HUES64 (cell line): ENCODE measurements around the gene KRTAP1-4.

Experiments used
- H3K27ac ChIP-seq: 2 replicates; pipeline ENCODE4 v1.7.0; 2013; ENCODE audit warnings: low read depth, low read length, inconsistent platforms
- H3K27me3 ChIP-seq: 2 replicates; pipeline ENCODE4 v1.6.1; 2013; ENCODE audit warnings: mild to moderate bottlenecking, low read length; ENCODE audit not compliant: insufficient read depth
- H3K36me3 ChIP-seq: 2 replicates; pipeline ENCODE4 v1.6.1; 2013; ENCODE audit warnings: mild to moderate bottlenecking, low read length; ENCODE audit not compliant: insufficient read depth
- H3K4me1 ChIP-seq: 2 replicates; pipeline ENCODE4 v1.6.1; 2013; ENCODE audit warnings: mild to moderate bottlenecking, low read length, moderate library complexity; ENCODE audit not compliant: insufficient read depth
- H3K4me3 ChIP-seq: 2 replicates; pipeline ENCODE4 v1.5.1; 2013; ENCODE audit warnings: mild to moderate bottlenecking, low read length, moderate library complexity
- H3K9ac ChIP-seq: 2 replicates; pipeline ENCODE4 v1.6.1; 2013; ENCODE audit warnings: mild to moderate bottlenecking, low read depth, low read length
- H3K9me3 ChIP-seq: 2 replicates; pipeline ENCODE4 v1.6.1; 2013; ENCODE audit warnings: low read depth, low read length; ENCODE audit not compliant: insufficient read depth
- WGBS: fragments of 150-250, 120-280 bp; methylation state at CpG from one replicate; pipeline ENCODE4 v1.1.7; 2013; ENCODE audit warnings: missing lambda C conversion rate; 5-methylcytosine and 5-hydroxymethylcytosine counted together

Gene KRTAP1-4

DNA sequence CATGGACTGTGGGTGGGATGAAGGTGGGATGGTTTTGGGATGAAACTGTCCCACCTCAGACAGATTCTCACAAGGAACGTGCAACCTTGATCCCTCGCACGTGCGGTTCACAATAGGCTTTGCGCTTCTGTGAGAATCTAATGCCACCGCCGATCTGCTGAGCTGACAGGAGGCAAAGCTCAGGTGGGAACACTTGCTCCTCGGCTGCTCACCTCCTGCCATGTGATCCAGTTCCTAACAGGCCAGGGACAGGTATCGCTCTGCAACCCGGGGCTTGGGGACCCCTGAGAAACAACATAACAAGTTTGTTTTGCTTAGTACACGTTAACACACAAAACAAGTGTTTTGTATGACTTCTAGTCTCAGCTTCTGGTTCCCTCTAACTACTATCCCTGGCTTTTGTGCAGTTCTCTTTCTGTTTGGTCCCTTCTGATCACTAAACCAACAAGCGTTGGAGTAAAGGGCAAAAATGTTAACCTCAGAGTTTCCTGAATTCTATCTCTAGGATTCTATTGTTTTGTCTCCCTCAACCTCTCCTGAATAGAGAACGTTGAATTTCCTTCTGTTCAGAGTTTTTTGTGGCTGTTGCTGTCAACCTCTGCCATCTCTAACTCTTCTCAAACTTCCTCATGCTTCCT is 13.3 kb downstream of the KRTAP1-4 start:
- no peak overlapping the region for H3K27ac ChIP-seq
- H3K9ac ChIP-seq, result no peak overlapping the region
- H3K9me3 ChIP-seq, result no peaks in the 10 kb centered on the region
- WGBS, result 94% methylated on average over 13 of the region's 13 CpGs
- H3K36me3 ChIP-seq, result no peaks in the 10 kb centered on the region
- H3K4me1 ChIP-seq, result no peaks in the 10 kb centered on the region
- H3K27me3 ChIP-seq, result no peaks in the 10 kb centered on the region
- no peak overlapping the region for H3K4me3 ChIP-seq

DNA sequence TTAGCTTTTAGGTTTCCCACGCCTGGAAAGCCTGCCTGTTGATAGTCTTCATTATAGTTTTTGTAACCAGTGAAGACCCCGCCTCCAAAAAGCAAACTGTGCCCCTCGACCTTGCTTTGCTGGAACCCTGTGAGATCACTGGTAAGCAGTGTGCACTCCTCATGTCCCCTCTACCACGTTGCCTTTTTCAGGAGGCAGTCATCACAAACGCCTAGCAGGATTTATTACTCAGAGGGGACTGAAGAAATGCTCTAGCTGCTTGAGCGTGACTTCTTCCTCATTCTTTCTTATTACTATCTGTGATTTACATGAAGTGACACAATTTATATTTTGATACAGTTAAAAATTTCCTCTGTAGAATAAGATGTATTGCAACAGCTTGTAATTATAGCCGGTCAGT is 14.5 kb downstream of the KRTAP1-4 start:
- H3K4me3 ChIP-seq, result no peak overlapping the region
- no peak overlapping the region for H3K27ac ChIP-seq
- H3K9ac ChIP-seq, result no peak overlapping the region
- no peaks in the 10 kb centered on the region for H3K27me3 ChIP-seq
- no peaks in the 10 kb centered on the region for H3K4me1 ChIP-seq
- 82% methylated on average over 7 of the region's 7 CpGs for WGBS
- no peaks in the 10 kb centered on the region for H3K36me3 ChIP-seq
- no peaks in the 10 kb centered on the region for H3K9me3 ChIP-seq

DNA sequence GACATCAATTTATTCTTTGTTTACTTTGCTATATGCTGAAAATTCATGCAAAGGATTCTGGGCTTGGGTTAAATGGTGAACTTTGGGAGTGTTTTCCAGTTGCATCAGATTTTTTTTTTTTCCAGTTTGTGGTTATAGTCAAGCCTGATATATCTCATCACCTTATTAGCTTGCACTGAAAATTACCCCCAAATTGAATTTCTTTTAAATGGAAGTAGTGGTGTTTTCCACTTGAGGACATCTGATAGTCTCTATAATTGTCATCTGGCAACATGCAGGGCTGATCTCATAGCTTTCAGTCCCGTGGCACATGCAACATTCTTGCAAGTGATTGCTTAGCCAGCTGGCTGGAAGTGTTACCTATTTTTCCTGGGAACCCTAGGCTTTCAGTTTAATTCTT is 16.4 kb downstream of the KRTAP1-4 start:
- Histone ChIP-seq H3K4me3 (no peak overlapping the region), H3K36me3 (no peaks in the 10 kb centered on the region), H3K9ac (no peak overlapping the region), H3K27ac (no peak overlapping the region), H3K9me3 (no peaks in the 10 kb centered on the region), H3K4me1 (peaks cover 14% of the 10 kb centered on the region), H3K27me3 (no peaks in the 10 kb centered on the region)
- WGBS, result 72% methylated on average over 1 of the region's 1 CpG

DNA sequence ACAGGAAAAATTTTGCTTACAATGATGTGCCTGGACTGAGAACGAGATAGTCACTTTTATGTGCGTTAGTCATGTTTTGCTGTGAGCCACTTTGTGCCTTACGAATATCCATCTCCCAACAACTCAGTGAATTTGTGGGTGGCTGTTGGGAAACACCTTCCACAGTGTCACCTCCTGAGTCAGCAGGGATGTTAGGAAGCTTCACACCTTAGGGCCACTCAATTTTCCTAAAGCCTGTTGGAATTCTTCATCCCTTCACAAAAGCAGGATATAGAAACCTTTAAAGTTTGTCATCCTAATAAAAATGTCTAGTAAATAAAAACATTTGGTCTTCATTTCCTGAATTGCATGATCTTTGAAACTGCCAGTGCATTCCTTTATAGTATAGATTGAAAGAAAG is 16.8 kb downstream of the KRTAP1-4 start:
- H3K9me3 ChIP-seq, result no peaks in the 10 kb centered on the region
- no peak overlapping the region for H3K9ac ChIP-seq
- peaks cover 17% of the 10 kb centered on the region for H3K4me1 ChIP-seq
- 96% methylated on average over 3 of the region's 3 CpGs for WGBS
- H3K27ac ChIP-seq, result no peak overlapping the region
- H3K27me3 ChIP-seq, result no peaks in the 10 kb centered on the region
- H3K4me3 ChIP-seq, result no peak overlapping the region
- H3K36me3 ChIP-seq, result no peaks in the 10 kb centered on the region

DNA sequence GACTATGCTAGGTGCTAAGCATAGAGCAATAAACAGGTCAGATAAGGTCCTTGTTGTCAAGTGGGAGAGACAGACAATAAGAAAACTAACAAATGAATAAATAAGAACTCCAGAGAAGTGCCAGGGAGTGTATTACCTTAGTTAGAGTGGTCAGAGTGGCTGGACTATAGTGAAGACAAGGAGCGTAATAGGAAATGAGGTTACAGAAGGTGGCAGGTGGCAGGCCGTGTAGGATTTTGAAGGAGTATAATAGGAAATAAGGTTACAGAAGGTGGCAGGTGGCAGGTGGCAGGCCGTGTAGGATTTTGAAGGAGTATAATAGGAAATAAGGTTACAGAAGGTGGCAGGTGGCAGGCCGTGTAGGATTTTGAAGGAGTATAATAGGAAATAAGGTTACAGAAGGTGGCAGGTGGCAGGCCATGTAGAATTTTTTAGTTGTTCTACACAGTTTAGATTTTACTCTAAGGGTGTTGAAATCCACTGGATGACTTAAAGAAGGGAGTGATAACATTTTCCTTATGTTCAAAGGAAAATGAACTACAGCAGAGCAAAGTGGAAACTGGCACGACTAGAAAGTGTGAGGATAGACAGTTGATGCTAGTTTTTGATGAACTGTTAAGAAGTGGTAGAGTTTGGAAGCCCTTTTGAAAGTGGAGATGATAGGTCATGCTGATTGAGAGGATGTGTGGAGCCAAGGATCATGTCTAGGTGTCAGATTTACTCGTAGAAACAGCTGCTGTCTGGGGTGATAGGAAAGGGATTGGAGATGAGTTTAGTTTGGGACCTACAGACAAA is 17.5 kb downstream of the KRTAP1-4 start:
- Histone ChIP-seq H3K9ac (no peak overlapping the region), H3K4me1 (peaks cover 17% of the 10 kb centered on the region), H3K9me3 (no peaks in the 10 kb centered on the region), H3K27ac (no peak overlapping the region), H3K27me3 (no peaks in the 10 kb centered on the region), H3K36me3 (no peaks in the 10 kb centered on the region), H3K4me3 (no peak overlapping the region)
- 89% methylated on average over 6 of the region's 6 CpGs for WGBS

DNA sequence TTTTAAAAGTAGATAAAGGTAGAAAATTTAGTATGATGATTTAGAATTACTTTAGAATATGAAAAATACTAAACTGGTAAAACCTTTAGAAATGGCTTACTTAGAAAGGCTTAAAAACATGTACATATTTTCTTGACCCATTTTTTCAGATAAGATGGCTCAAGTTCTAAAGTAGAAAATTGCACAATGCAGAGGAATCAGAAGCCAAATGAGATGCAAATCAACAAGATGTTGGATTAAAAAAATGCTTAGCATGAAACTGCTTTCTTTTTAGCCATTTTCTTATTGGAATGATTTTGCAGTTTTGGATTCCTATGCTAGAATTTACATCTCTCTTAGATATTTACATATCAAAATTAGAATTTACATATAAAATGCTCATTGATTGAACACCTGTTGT is 19.6 kb downstream of the KRTAP1-4 start:
- Histone ChIP-seq H3K4me1 (peaks cover 17% of the 10 kb centered on the region), H3K9me3 (no peaks in the 10 kb centered on the region), H3K27me3 (no peaks in the 10 kb centered on the region), H3K4me3 (no peak overlapping the region), H3K9ac (no peak overlapping the region), H3K27ac (no peak overlapping the region), H3K36me3 (no peaks in the 10 kb centered on the region)

DNA sequence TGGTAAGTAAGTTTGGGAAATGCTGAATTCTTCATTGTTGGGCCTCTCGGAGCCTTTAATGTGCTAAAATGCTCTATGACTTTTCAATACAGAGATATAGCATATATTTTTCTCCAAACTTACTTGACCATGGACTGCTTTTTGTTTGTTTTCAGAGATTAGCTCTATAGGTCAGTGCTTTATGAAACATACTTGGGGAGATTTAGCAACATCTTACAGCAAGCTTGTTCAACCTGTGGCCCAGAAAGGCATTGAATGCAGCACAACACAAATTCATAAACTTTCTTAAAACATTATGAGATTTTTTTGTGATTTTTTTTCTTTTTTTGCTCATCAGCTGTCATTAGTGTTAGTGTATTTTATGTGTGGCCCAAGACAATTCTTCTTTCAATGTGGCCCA is 20.1 kb downstream of the KRTAP1-4 start:
- Histone ChIP-seq H3K4me3 (no peak overlapping the region), H3K27ac (no peak overlapping the region), H3K27me3 (no peaks in the 10 kb centered on the region), H3K4me1 (peaks cover 17% of the 10 kb centered on the region), H3K9ac (no peak overlapping the region), H3K36me3 (no peaks in the 10 kb centered on the region), H3K9me3 (no peaks in the 10 kb centered on the region)
- WGBS, result no CpG with 5 or more reads among the region's 1 CpG

DNA sequence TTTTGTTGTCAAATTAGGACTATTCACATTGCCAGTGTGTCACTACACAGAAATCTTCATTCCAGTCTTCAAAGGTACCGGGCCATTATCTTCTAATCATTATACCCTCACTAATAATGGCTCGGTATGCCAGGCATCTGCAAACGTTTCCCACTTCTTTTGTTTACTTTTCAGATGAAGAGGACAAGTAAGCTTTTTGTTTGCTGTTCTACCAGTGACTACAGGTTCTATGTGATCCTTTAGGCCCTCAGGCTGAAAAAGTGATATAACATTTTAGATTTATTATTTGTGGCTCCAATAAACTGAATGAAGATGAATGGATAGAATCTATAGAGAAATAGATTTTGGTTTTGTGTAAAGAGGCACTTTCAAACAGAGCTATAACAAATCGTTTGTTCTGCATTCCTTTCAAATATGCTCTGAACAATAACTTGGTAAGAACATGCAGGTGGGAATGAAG is 20.7 kb downstream of the KRTAP1-4 start:
- WGBS, result 59% methylated on average over 4 of the region's 4 CpGs

DNA sequence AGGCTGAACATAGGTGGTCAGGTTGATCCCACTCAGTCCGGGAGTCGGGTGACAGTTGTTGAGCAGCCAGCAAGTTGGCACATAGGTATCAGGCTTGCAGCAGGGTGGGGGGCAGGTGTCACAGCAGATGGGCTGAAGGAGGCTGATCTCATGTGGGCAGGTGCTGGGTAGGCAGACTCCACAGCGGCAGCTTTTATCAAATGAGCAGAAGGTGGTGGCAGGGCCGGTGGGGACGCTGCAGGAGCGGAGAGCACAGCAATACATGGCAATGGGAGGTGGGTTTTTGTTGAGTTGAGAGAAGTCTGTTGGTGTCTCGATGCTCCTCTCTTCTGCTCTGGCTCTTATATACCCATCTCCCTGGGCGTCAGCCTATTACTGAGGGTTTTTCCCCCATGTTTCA is 21.2 kb downstream of the KRTAP1-4 start, which contains the start of gene KRTAP3-1:
TSS of gene KRTAP3-1 (minus strand) at position 318 of the 400 bp plus-strand sequence. CDS start at position 264, 54 bp downstream.
- no peaks in the 10 kb centered on the region for H3K36me3 ChIP-seq
- peaks cover 17% of the 10 kb centered on the region for H3K4me1 ChIP-seq
- 82% methylated on average over 6 of the region's 8 CpGs for WGBS
- H3K9ac ChIP-seq, result no peak within 1 kb of the TSS
- H3K27ac ChIP-seq, result no peak within 1 kb of the TSS; the same call in 1 of the 2 replicates
- H3K9me3 ChIP-seq, result no peaks in the 10 kb centered on the region
- H3K27me3 ChIP-seq, result no peaks in the 10 kb centered on the region
- H3K4me3 ChIP-seq, result no peak within 1 kb of the TSS

More for the DNA sequence above, 20.7 kb downstream of the KRTAP1-4 start:
- Histone ChIP-seq H3K4me3 (no peak overlapping the region), H3K36me3 (no peaks in the 10 kb centered on the region), H3K9me3 (no peaks in the 10 kb centered on the region), H3K4me1 (peaks cover 17% of the 10 kb centered on the region), H3K9ac (no peak overlapping the region), H3K27ac (no peak overlapping the region), H3K27me3 (no peaks in the 10 kb centered on the region)

DNA sequence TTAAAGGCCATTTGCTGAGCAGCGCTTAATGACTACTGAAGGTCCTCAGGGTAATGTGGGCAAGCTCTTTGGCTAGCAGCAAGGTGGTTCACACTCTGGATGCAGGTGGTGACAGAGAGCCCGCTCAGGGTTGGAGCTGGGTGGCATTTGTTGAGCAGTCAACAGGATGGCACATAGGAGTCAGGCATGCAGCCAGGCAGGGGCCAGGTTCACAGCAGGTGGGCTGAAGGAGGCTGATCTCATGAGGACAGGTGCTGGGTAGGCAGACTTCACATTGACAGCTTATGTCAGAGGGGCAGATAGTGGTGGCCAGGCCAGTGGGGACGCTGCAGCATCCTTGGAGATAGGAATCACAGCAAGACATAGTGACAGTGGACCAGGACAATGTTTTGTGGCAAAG is 25.6 kb downstream of the KRTAP1-4 start:
- H3K36me3 ChIP-seq, result no peaks in the 10 kb centered on the region
- H3K4me1 ChIP-seq, result peaks cover 11% of the 10 kb centered on the region
- WGBS, result 91% methylated on average over 3 of the region's 3 CpGs
- no peak overlapping the region for H3K27ac ChIP-seq
- H3K27me3 ChIP-seq, result no peaks in the 10 kb centered on the region
- H3K4me3 ChIP-seq, result no peak overlapping the region
- H3K9ac ChIP-seq, result no peak overlapping the region
- H3K9me3 ChIP-seq, result no peaks in the 10 kb centered on the region

DNA sequence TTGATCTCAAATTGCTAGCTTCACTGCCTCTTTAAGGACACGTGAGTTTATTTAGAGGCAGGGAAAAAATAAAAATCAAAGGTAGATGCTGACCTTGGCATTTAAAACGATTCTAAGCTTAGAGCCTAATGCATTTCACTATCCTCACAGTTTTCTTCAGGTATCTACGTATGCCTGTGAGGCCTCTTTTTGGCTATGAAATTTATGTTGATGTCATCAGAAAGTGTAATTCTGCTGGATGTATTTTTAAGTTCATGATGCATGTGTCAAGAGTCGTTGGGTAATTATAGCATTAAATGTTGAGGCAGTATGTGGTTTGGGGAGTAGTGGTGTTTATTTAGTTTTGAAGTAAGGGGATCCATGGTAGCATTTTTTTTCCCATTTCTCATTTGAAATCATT is 26.1 kb downstream of the KRTAP1-4 start:
- no peak overlapping the region for H3K9ac ChIP-seq
- H3K4me3 ChIP-seq, result no peak overlapping the region
- no peak overlapping the region for H3K27ac ChIP-seq
- no peaks in the 10 kb centered on the region for H3K9me3 ChIP-seq
- peaks cover 6% of the 10 kb centered on the region for H3K4me1 ChIP-seq
- no peaks in the 10 kb centered on the region for H3K36me3 ChIP-seq
- 90% methylated on average over 4 of the region's 4 CpGs for WGBS
- H3K27me3 ChIP-seq, result no peaks in the 10 kb centered on the region
